Kidney (tissue), 14 donors: ENCODE measurements around the gene IL3RA. TPM values are rescaled to one million over a fixed set of nuclear protein-coding genes. Genes with fewer than 3 reads are reported as not detected.

Source experiments
- DNase-seq, 5 donors: peaks; one replicate each; pipeline ENCODE4 v3.0.0-alpha.2; 2013 to 2020
- FAIRE-seq: peaks from 2 replicates; lab custom pipeline; 2012; peaks lifted over from hg19 to GRCh38; lab: Jason Lieb, UNC
- H3K27ac ChIP-seq, 2 donors: one replicate each; pipeline ENCODE4 v1.7.0; 2013; ENCODE audit warnings: low read depth in 2 of 2, low read length in 2 of 2, inconsistent platforms in 1 of 2
- H3K27me3 ChIP-seq: one replicate; pipeline ENCODE4 v1.7.1; 2013; ENCODE audit warnings: low read length, inconsistent platforms; ENCODE audit not compliant: control insufficient read depth, insufficient read depth
- H3K36me3 ChIP-seq, 3 donors: one replicate each; pipeline versions ENCODE4 v1.7.0 to v1.7.1; 2013; ENCODE audit warnings: low read length in 3 of 3, control low read depth in 1 of 3, inconsistent platforms in 1 of 3; ENCODE audit not compliant: insufficient read depth in 3 of 3, control insufficient read depth in 2 of 3
- H3K4me1 ChIP-seq, 3 donors: one replicate each; pipeline versions ENCODE4 v1.7.0 to v1.7.1; 2013; ENCODE audit warnings: low read length in 3 of 3, inconsistent platforms in 1 of 3, low read depth in 1 of 3; ENCODE audit not compliant: control insufficient read depth in 2 of 3, insufficient read depth in 2 of 3
- H3K4me3 ChIP-seq, 3 donors: one replicate each; pipeline versions ENCODE4 v1.7.0 to v1.8.1; 2013; ENCODE audit warnings: low read length in 3 of 3, control low read depth in 1 of 3, inconsistent platforms in 1 of 3
- H3K9ac ChIP-seq, 3 donors: one replicate each; pipeline versions ENCODE4 v1.7.0 to v1.7.1; 2013; ENCODE audit warnings: low read length in 3 of 3, control low read depth in 1 of 3, inconsistent platforms in 1 of 3
- H3K9me3 ChIP-seq, 3 donors: one replicate each; pipeline versions ENCODE4 v1.7.0 to v1.7.1; 2013; ENCODE audit warnings: low read length in 3 of 3, control low read depth in 1 of 3, inconsistent platforms in 1 of 3; ENCODE audit not compliant: control insufficient read depth in 2 of 3, insufficient read depth in 1 of 3
- intact Hi-C: fragments of 100-400 bp; cut with DNase I; formaldehyde crosslinking; loops from one replicate; pipeline ENCODE4 v1.11.1; 2022
- polyA plus RNA-seq: library from polyadenylated mRNA; stranded (reverse); fragments of 350-450 nt; fragmentation: Illumina TruSeq; extraction: RNeasy Lipid Tissue Mini Kit (QIAGEN cat#74804); gene quantifications from one replicate; pipeline ENCODE4 v1.2.3, GENCODE V29; 2014; ENCODE audit warnings: low read depth, low replicate concordance; ENCODE audit not compliant: insufficient read depth
- total RNA-seq: library from RNA; stranded (reverse); fragmentation: NEBNext Ultra II Directional; extraction: Animal tissue kit (Norgen Biotek cat#: 25700); gene quantifications from one replicate; pipeline ENCODE4 v1.2.1, GENCODE V29; 2021
- TF ChIP-seq, protein P1 (sequence below): IDR thresholded peaks from 3 replicates; pipeline ENCODE4 v1.5.1; 2012; ENCODE audit warnings: mild to moderate bottlenecking, moderate library complexity, borderline replicate concordance; ENCODE audit not compliant: insufficient read depth; ENCODE audit errors: extremely low read depth
- donor health status: control.
- donor health status: control.
- donor health status: control.
- donor health status: control.
- donor health status: control.
- donor health status: DM: yes; HTN: yes; CAD: no.
- donor health status: Normal renal cell carcinoma (clear cell type).

The IL3RA gene
- total and polyA plus RNA-seq, 2 donors from 2014 or later = 4.6 to 10.2 TPM

DNA sequence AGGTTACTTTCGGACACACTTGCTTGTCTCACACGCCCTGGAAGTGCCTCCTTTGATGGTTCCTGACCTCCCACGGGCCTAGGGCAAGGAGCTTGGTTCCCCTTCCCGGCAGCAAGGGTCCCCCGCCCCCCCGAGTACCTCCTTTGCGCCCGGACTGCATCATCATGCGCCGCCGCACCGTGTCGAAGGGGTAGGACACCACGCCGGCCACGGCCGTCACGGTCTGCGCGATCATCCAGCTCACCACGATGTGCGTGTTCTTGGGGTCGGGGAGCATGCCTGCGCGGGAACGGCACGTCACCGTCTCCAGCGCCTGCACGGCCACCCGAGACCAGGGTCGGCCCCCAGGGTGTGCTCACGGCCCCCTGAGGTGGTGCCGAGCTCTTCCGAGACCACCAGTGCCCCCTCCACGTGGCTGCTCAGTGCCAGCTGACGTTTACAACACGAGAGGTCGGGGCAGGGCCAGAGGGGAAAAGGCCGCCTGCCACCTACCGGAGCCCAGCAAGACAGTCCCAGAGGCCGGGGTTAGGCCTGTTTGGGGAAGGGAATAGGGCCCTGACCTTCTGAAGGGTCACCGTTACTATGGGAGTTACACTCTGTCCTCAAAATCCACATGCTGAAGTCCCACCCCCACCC is 50.7 kb downstream of the IL3RA start:
- peaks cover 7 to 61% (median 39%) of the 10 kb centered on the region in 3 donors for H3K36me3 ChIP-seq
- no peaks in the 10 kb centered on the region for H3K27me3 ChIP-seq
- intact Hi-C loops = no loop called here
- no peak overlapping the region for H3K4me3 ChIP-seq
- no peak for FAIRE-seq
- peak in 2 of 5 donors; percentile 54 to 81 for DNase-seq
- no peaks in the 10 kb centered on the region for H3K9me3 ChIP-seq
- H3K27ac ChIP-seq = no peak overlapping the region
- TF ChIP-seq, protein P1, sequence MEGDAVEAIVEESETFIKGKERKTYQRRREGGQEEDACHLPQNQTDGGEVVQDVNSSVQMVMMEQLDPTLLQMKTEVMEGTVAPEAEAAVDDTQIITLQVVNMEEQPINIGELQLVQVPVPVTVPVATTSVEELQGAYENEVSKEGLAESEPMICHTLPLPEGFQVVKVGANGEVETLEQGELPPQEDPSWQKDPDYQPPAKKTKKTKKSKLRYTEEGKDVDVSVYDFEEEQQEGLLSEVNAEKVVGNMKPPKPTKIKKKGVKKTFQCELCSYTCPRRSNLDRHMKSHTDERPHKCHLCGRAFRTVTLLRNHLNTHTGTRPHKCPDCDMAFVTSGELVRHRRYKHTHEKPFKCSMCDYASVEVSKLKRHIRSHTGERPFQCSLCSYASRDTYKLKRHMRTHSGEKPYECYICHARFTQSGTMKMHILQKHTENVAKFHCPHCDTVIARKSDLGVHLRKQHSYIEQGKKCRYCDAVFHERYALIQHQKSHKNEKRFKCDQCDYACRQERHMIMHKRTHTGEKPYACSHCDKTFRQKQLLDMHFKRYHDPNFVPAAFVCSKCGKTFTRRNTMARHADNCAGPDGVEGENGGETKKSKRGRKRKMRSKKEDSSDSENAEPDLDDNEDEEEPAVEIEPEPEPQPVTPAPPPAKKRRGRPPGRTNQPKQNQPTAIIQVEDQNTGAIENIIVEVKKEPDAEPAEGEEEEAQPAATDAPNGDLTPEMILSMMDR = no peak
- peaks cover 0 to 21% (median 8%) of the 10 kb centered on the region in 3 donors for H3K4me1 ChIP-seq
- H3K9ac ChIP-seq = no peak overlapping the region

DNA sequence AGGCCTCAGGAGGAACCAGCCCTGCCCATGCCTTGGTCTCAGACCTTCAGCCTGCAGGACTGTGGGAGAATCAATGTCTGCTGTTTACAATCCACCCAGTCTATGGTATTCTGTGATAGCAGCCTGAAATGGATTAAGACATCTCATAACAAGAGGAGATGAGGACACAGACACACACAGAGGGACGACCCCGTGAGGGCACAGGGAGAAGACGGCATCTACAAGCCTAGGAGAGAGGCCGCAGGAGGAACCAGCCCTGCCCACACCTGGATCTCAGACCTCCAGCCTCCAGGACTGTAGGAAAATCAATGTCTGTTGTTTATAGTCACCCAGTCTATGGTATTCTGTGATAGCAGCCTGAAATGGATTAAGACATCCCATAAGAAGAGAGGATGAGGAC is 52.1 kb downstream of the IL3RA start:
- peak overlapping the region in 1 of 3 donors; percentile 26 for H3K4me3 ChIP-seq

DNA sequence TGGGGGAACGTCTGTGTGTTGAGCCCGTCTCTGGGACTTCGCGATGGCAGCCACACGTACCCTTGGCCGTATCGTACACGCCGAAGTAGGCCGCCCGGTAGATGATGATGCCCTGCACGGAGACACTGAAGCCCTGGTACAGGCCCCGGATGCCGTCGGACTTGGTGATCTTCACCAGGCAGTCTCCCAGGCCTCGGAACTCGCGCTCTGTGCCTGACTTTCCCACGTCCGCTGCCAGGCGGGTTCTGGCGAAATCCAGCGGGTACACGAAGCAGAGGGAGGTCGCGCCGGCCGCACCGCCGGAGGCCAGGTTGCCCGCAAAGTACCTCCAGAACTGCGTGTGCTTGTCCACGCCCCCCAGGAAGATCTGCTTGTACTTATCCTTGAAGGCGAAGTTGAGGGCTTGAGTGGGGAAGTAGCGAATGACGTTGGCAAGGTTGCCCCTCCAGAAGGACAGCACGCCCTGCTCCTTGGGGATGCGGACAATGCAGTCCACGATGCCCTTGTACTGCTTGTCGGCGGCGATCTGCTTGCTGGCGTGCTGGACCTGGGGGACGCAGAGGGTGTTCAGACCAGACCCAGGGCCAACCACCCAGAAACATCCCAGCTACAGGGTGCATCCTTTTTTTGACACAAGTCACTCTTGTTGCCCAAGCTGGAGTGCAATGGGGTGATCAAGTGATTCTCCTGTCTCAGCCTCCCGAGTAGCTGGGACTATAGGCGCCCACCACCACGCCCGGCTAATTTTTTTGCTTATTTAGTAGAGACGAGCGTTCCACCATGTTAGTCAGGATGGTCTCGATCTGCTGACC is 52.8 kb downstream of the IL3RA start:
- no peak for FAIRE-seq
- H3K9me3 ChIP-seq = no peaks in the 10 kb centered on the region
- TF ChIP-seq, protein P1 = no peak
- no peak overlapping the region for H3K4me3 ChIP-seq
- H3K27me3 ChIP-seq = no peaks in the 10 kb centered on the region
- no peak overlapping the region for H3K27ac ChIP-seq
- peaks cover 7 to 61% (median 39%) of the 10 kb centered on the region in 3 donors for H3K36me3 ChIP-seq
- H3K9ac ChIP-seq = no peak overlapping the region
- intact Hi-C loops = no loop called here
- DNase-seq = peak in 2 of 5 donors; percentile 37 to 71
- peaks cover 0 to 21% (median 8%) of the 10 kb centered on the region in 3 donors for H3K4me1 ChIP-seq

More for the DNA sequence above, 52.1 kb downstream of the IL3RA start:
- Histone ChIP-seq H3K9ac (no peak overlapping the region), H3K27ac (no peak overlapping the region), H3K9me3 (no peaks in the 10 kb centered on the region), H3K36me3 (peaks cover 7 to 61% (median 39%) of the 10 kb centered on the region in 3 donors), H3K4me1 (peaks cover 0 to 21% (median 8%) of the 10 kb centered on the region in 3 donors), H3K27me3 (no peaks in the 10 kb centered on the region)
- FAIRE-seq (no peak), DNase-seq (peak in 1 of 5 donors; percentile 54)
- TF ChIP-seq, protein P1 = no peak
- intact Hi-C loops = no loop called here
